Lung (tissue), 12 donors: ENCODE measurements around the gene ZSCAN32. TPM values are rescaled to one million over a fixed set of nuclear protein-coding genes. Genes with fewer than 3 reads are reported as not detected.

ENCODE experiments used
- ATAC-seq: fragments of 200-7000 bp; cut with Tn5 transposase; one replicate; pipeline ENCODE4 v1.9.1; 2020; ENCODE audit warnings: moderate number of reproducible peaks; ENCODE audit not compliant: insufficient read depth, low FRiP score
- DNase-seq, 3 donors: peaks; one replicate each; pipeline ENCODE4 v3.0.0-alpha.2; 2013 to 2017
- H3K27ac ChIP-seq, 2 donors: one replicate each; pipeline ENCODE4 v1.5.1; 2013; ENCODE audit warnings: mild to moderate bottlenecking in 2 of 2, moderate library complexity in 2 of 2, control low read depth in 1 of 2, inconsistent platforms in 1 of 2, low read depth in 1 of 2, low read length in 1 of 2
- H3K27me3 ChIP-seq, 3 donors: one replicate each; pipeline ENCODE4 v1.5.1; 2013; ENCODE audit warnings: low read length in 2 of 3; ENCODE audit not compliant: control insufficient read depth in 3 of 3, insufficient read depth in 3 of 3
- H3K36me3 ChIP-seq, 4 donors: one replicate each; pipeline ENCODE4 v1.5.1; 2013; ENCODE audit warnings: low read length in 4 of 4, mild to moderate bottlenecking in 1 of 4, moderate library complexity in 1 of 4; ENCODE audit not compliant: control insufficient read depth in 4 of 4, insufficient read depth in 4 of 4
- H3K4me1 ChIP-seq, 5 donors: one replicate each; pipeline ENCODE4 v1.5.1; 2013; ENCODE audit warnings: low read length in 5 of 5, mild to moderate bottlenecking in 2 of 5, moderate library complexity in 1 of 5; ENCODE audit not compliant: control insufficient read depth in 5 of 5, insufficient read depth in 5 of 5
- H3K4me3 ChIP-seq: one replicate; pipeline ENCODE4 v1.5.1; 2013; ENCODE audit warnings: mild to moderate bottlenecking, control low read depth, moderate library complexity
- H3K9ac ChIP-seq, 2 donors: one replicate each; pipeline ENCODE4 v1.5.1; 2013; ENCODE audit warnings: low read length in 2 of 2, control low read depth in 1 of 2; ENCODE audit not compliant: insufficient read depth in 1 of 2
- H3K9me3 ChIP-seq, 4 donors: one replicate each; pipeline ENCODE4 v1.5.1; 2013; ENCODE audit warnings: low read length in 3 of 4, mild to moderate bottlenecking in 1 of 4, moderate library complexity in 1 of 4; ENCODE audit not compliant: control insufficient read depth in 4 of 4, insufficient read depth in 3 of 4
- CTCF ChIP-seq: IDR thresholded peaks from 2 replicates; pipeline ENCODE4 v1.5.1; 2012; ENCODE audit warnings: mild to moderate bottlenecking; ENCODE audit errors: control extremely low read depth, extremely low read depth
- WGBS, 2 donors: extraction: QIAGEN DNeasy Blood & Tissue Kit; methylation state at CpG; one replicate each; pipeline ENCODE4 v1.1.7; 2013; 5-methylcytosine and 5-hydroxymethylcytosine counted together
- polyA plus RNA-seq, 2 donors: library from polyadenylated mRNA; stranded (reverse); fragments of 200-250 nt; gene quantifications; one replicate each; pipeline ENCODE4 v1.2.1, GENCODE V29; 2013
- total RNA-seq, 2 donors: library from RNA; depleted of rRNA in 1 of 2; stranded (reverse); fragments of >200 nt in 1 of 2; gene quantifications; one replicate each; pipeline ENCODE4 v1.2.1, GENCODE V29; 2014 to 2021
- donor health status: control.
- donor health status: control.
- donor health status: Bipolar disorder and iron deficiency.
- donor health status: healthy.
- donor health status: DM: yes; HTN: yes; CAD: no.

The ZSCAN32 gene
- total and polyA plus RNA-seq, 4 donors, result 7.2 to 12.0 (median 11.1) TPM

- WGBS, 2 donors, result 38 to 47% methylated on average over 29 of the region's 29 CpGs
- Histone ChIP-seq H3K36me3 (peaks cover 1 to 9% (median 5%) of the 10 kb centered on the region in 4 donors), H3K4me1 (no peaks in the 10 kb centered on the region), H3K27ac (no peak overlapping the region), H3K4me3 (no peak overlapping the region), H3K9me3 (peaks cover 5 to 54% (median 28%) of the 10 kb centered on the region in 4 donors), H3K27me3 (no peaks in the 10 kb centered on the region), H3K9ac (no peak overlapping the region)
- ATAC-seq (no peak), DNase-seq (no peak)
- no peak for TF ChIP-seq CTCF
These were observed 13.1 kb upstream of the ZSCAN32 start for GRCh38 chr16:3413730-3414379.

GRCh38 chr16:3408561-3409197, 7.9 kb upstream of the ZSCAN32 start:
- Histone ChIP-seq H3K27ac (no peak overlapping the region), H3K36me3 (peaks cover 16 to 58% (median 45%) of the 10 kb centered on the region in 4 donors), H3K4me3 (no peak overlapping the region), H3K27me3 (no peaks in the 10 kb centered on the region), H3K9me3 (peaks cover 29 to 73% (median 43%) of the 10 kb centered on the region in 4 donors), H3K4me1 (no peaks in the 10 kb centered on the region), H3K9ac (no peak overlapping the region)
- ATAC-seq, result no peak
- no peak for TF ChIP-seq CTCF
- no peak for DNase-seq
- WGBS, 2 donors, result 97% methylated on average over 12 of the region's 12 CpGs

- Histone ChIP-seq H3K9me3 (peaks cover 10 to 38% (median 20%) of the 10 kb centered on the region in 4 donors), H3K4me1 (peaks cover 0 to 13% (median 6%) of the 10 kb centered on the region in 5 donors), H3K9ac (peak overlapping the region; percentile 25 to 88), H3K36me3 (peaks cover 14 to 50% (median 38%) of the 10 kb centered on the region in 4 donors), H3K27me3 (no peaks in the 10 kb centered on the region), H3K27ac (peak overlapping the region; percentile 13 to 75), H3K4me3 (peak overlapping the region; percentile 78)
- TF ChIP-seq CTCF, result no peak
- peak; percentile 20 to 30 (median 23) for DNase-seq
- WGBS, 2 donors, result 35 to 43% methylated on average over 17 of the region's 17 CpGs
- ATAC-seq, result no peak
These were observed 1.1 kb upstream of the ZSCAN32 start for GRCh38 chr16:3401719-3402397.
